Fibroblast of pulmonary artery (primary cell): ENCODE results near the gene STAU1.
"Not testable (repeated sequence)": the region's sequence is repeated elsewhere in the genome, so short reads cannot be mapped to it uniquely, and the experiment has no call there.

Experiments
- DNase-seq: peaks from one replicate; pipeline ENCODE4 v3.0.0-alpha.2; 2010; ENCODE audit warnings: low read depth
- H3K4me3 ChIP-seq: replicated peaks from 2 replicates; pipeline ENCODE4 v1.5.1; 2011; ENCODE audit warnings: low read depth, mild to moderate bottlenecking, control low read depth, low read length, moderate library complexity
- TF ChIP-seq, protein P1 (sequence below): IDR thresholded peaks from 2 replicates; pipeline ENCODE4 v1.5.1; 2011; ENCODE audit warnings: mild to moderate bottlenecking, control low read depth, low read length, inconsistent platforms; ENCODE audit errors: missing control alignments

Gene STAU1

DNA sequence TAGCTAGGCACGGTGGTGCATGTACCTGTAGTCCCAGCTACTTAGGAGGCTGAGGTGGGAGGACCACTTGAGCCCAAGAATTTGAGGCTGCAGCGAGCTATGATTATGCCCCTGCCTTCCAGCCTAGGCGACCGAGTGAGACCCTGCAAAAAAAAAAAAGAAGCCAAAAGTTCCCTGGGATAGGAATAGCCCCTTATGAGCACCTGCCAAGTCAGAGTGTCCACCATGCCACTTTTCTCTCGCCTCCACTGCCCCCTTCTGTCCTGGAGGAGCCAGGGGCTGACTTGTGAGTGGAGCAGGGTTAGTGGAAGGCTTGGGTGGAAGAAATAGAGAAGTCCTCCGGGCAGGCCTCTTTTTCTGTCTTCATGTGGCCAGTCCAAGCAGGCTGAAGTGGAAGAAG is 18.9 kb upstream of the STAU1 start:
- no peak overlapping the region for H3K4me3 ChIP-seq
- TF ChIP-seq, protein P1, sequence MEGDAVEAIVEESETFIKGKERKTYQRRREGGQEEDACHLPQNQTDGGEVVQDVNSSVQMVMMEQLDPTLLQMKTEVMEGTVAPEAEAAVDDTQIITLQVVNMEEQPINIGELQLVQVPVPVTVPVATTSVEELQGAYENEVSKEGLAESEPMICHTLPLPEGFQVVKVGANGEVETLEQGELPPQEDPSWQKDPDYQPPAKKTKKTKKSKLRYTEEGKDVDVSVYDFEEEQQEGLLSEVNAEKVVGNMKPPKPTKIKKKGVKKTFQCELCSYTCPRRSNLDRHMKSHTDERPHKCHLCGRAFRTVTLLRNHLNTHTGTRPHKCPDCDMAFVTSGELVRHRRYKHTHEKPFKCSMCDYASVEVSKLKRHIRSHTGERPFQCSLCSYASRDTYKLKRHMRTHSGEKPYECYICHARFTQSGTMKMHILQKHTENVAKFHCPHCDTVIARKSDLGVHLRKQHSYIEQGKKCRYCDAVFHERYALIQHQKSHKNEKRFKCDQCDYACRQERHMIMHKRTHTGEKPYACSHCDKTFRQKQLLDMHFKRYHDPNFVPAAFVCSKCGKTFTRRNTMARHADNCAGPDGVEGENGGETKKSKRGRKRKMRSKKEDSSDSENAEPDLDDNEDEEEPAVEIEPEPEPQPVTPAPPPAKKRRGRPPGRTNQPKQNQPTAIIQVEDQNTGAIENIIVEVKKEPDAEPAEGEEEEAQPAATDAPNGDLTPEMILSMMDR: no peak
- DNase-seq: no peak

DNA sequence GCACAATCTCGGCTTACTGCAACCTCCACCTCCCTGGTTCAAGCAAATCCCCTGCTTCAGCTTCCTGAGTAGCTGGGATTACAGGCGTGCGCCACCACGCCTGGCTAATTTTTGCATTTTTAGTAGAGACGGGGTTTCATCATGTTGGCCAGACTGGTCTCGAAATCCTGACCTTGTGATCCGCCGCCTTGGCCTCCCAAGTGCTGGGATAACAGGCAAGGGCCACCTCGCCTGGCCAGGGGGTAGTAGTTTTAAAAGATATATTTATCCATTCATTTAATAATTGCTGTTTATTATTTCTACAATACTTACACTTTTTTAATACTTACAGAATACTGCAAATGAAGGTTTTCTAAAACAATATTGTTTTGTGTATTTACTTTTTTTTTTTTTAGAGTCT is 15.6 kb upstream of the STAU1 start:
- no peak overlapping the region for H3K4me3 ChIP-seq
- TF ChIP-seq, protein P1: no peak
- no peak for DNase-seq

DNA sequence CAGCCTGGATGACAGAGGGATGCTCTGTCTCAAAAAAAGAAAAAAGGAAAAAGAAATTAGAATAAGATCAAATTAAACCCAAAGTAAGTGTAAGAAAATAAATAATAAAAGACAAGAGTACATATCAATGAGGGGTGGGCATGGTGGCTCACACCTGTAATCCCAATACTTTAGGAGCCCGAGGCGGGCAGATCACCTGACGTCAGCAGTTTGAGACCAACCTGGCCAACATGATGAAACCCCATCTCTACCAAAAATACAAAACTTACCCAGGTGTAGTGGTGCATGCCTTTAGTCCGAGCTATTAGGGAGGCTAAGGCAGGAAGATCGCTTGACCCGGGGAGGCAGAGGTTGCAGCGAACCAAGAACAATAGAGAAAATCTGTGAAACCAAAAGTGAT is 14.9 kb upstream of the STAU1 start:
- no peak for DNase-seq
- TF ChIP-seq, protein P1: no peak
- no peak overlapping the region for H3K4me3 ChIP-seq

DNA sequence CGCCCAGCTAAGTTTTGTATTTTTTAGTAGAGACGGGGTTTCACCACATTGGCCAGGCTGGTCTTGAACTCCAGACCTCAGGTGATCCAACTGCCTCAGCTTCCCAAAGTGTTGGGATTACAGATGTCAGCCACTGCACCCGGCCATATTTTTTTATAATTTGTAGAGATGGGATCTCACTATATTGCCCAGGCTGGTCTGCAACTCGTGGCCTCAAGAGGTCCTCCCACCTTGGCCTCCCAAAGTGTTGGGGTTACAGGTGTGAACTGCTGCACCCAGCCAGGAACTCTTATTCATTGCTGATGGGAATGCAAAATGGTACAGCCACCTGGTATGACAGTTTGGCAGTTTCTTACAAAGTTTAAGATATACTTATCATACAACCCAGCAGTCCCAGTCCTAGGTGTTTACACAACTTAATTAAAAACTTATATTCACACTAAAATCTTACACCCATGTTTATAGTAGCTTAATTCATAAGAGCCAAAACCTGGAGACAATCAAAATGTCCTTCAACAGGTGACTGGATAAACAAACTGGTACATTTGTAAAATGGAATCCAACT is 11.7 kb upstream of the STAU1 start:
- TF ChIP-seq, protein P1: no peak
- no peak for DNase-seq

DNA sequence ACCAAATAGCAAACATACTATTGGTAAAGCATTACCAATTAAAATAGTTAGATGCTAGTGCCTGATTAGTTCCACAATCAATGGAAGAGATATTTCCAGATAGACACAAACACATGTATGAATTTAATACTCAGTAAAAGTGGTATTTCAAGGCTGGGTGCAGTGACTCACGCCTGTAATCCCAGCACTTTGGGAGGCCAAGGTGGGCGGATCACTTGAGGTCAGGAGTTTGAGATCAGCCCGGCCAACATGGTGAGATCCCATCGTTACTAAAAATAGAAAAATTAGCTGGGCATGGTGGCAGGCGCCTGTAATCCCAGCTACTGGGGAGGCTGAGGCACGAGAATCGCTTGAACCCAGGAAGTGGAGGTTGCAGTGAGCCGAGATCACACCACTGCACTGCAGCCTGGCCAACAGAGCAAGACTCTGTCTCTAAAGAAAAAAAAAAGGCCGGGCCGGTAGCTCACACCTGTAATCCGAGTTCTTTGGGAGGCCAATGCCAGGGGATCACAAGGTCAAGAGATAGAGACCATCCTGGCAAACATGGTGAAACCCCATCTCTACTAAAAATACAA is 4.9 kb upstream of the STAU1 start:
- not testable (repeated sequence) for H3K4me3 ChIP-seq

More for the DNA sequence above, 11.7 kb upstream of the STAU1 start:
- no peak overlapping the region for H3K4me3 ChIP-seq

DNA sequence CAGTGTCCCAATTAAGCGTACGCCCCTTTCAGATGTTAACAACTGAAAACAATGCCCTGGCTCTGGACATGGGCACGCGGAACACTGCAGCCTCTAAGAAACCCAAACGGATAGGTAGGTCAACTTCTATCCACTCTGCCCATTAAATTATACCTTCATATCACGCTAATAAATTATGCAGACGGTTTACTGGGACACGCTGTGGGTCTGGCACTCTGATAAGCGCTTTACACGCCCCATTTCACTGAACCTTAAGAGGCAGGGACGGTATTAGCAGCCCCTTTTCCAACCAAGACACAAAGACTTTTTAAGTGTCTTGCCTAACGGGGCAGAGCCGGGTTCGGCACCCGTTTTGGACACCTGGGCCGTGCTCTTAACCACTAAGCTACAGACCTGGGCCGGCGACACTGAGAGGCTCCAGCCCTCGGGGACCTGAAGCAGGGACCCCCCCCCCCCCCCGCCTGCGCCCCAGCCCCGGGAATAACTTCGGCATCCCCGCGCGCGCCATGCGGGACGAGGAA is 744 bp downstream of the STAU1 start:
- DNase-seq: no peak
- TF ChIP-seq, protein P1: no peak

More for the DNA sequence above, 4.9 kb upstream of the STAU1 start:
- DNase-seq: not testable (repeated sequence)

DNA sequence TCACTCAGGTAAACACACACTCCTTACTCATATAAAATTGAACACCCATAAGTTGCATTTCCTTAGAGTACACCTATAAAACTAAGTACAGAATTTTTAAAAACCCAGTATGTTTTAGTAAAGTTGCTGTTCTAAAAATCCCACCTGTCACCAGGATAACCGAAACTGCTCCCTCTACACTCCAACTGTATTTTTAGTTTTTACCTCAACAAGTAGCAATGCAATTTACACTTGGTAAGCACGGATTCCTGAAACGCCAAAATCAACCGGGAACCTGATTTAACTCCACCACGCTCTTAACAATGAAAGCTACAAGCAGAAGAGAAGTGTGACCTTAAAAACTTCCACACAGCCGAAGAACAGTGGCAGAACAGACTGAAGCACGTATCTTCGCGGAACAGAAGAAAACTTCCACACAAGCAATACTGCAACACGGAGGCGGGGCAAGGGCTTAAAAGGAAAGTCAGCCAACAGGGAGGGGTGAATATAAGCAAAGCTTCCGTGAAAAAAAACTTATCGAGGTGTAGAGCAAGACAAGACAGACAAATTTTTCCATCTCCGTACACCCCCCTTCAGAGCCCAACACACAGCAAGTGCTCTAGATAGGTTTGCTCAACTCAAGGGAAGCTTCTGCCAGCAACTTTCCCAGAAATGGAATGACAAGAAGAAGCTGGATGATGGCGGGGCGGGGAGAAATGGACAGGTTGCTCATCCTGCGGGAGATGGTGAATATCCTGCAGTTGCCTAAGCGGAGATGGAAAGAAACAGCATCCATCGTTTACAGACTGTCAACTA is 1.4 kb downstream of the STAU1 start:
- TF ChIP-seq, protein P1: no peak
- peak; percentile 62 for DNase-seq

More for the DNA sequence above, 744 bp downstream of the STAU1 start:
- H3K4me3 ChIP-seq: peak overlapping the region; percentile 89

More for the DNA sequence above, 1.4 kb downstream of the STAU1 start:
- peak overlapping the region; percentile 89 for H3K4me3 ChIP-seq
